HL-60 (cell line): ENCODE results near the gene CEBPB.

ENCODE experiments used
- DNase-seq, 2 experiments: peaks; one replicate each; pipeline ENCODE4 v3.0.0-alpha.2; 2010 to 2020; ENCODE audit warnings: low read depth in 1 of 2, low spot score in 1 of 2
- H3K27ac ChIP-seq: fragments of 250-450 bp; sonication (Bioruptor Pico); replicated peaks from 2 replicates; pipeline ENCODE4 v1.5.1; 2020; ENCODE audit warnings: mild to moderate bottlenecking, moderate library complexity
- H3K27me3 ChIP-seq: fragments of 250-450 bp; sonication (Bioruptor Pico); 2 replicates; pipeline ENCODE4 v1.5.1; 2021; ENCODE audit warnings: mild to moderate bottlenecking, moderate library complexity; ENCODE audit not compliant: insufficient read depth, poor library complexity, severe bottlenecking
- H3K4me3 ChIP-seq: replicated peaks from 2 replicates; pipeline ENCODE4 v1.5.1; 2011; ENCODE audit warnings: mild to moderate bottlenecking, control low read depth, low read length; ENCODE audit not compliant: insufficient read depth
- CTCF ChIP-seq: IDR thresholded peaks from one replicate; pipeline ENCODE4 v1.5.1; 2011; ENCODE audit warnings: low read length, control low read depth, inconsistent platforms; ENCODE audit not compliant: insufficient read depth
- GABPA ChIP-seq: IDR thresholded peaks from 2 replicates; pipeline ENCODE4 v1.6.1; 2012; ENCODE audit warnings: low read depth
- POLR2AphosphoS5 ChIP-seq: IDR thresholded peaks from 2 replicates; pipeline ENCODE4 v1.6.1; 2012; ENCODE audit warnings: low read depth
- REST ChIP-seq: IDR thresholded peaks from 2 replicates; pipeline ENCODE4 v1.6.1; 2012; ENCODE audit warnings: low read depth; ENCODE audit not compliant: insufficient replicate concordance
- SPI1 ChIP-seq: IDR thresholded peaks from 2 replicates; pipeline ENCODE4 v1.6.1; 2012; ENCODE audit warnings: low read depth, mild to moderate bottlenecking, borderline replicate concordance

The CEBPB gene

DNA sequence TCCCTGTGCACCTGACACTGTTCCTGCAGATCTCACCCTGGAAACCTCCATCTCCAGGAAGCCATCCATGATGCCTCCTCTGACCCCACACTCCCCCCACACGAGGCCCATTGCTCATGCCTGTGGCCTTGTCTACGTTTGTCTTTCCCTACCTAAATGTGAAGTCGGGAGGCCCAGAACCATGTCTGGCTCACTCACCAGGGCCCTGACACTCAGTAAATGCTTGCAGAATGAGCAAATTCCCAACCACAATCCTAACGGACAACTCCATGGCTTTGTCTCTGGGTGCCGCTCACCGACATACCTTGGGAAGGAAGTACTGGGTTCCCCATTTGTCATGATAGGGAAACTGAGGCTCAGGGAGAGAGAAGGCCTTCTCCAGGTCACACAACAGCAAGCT lies 44.4 kb upstream of the CEBPB start:
- no peak for DNase-seq
- no peak for TF ChIP-seq POLR2AphosphoS5
- TF ChIP-seq REST, result no peak
- TF ChIP-seq GABPA, result no peak
- no peak for TF ChIP-seq CTCF
- no peak for TF ChIP-seq SPI1
- Histone ChIP-seq H3K27me3 (no peaks in the 10 kb centered on the region), H3K27ac (peak overlapping the region; percentile 94), H3K4me3 (no peak overlapping the region)

GRCh38 chr20:50146732-50147662 lies 43.6 kb upstream of the CEBPB start:
- Histone ChIP-seq H3K27me3 (no peaks in the 10 kb centered on the region), H3K4me3 (no peak overlapping the region), H3K27ac (peak overlapping the region; percentile 94)
- DNase-seq, result peak; percentile 58 to 88
- peak; percentile 72; the same call in 1 of the 2 replicates for TF ChIP-seq SPI1
- TF ChIP-seq GABPA, result no peak
- no peak for TF ChIP-seq REST
- peak; percentile 81 for TF ChIP-seq POLR2AphosphoS5
- TF ChIP-seq CTCF, result no peak

DNA sequence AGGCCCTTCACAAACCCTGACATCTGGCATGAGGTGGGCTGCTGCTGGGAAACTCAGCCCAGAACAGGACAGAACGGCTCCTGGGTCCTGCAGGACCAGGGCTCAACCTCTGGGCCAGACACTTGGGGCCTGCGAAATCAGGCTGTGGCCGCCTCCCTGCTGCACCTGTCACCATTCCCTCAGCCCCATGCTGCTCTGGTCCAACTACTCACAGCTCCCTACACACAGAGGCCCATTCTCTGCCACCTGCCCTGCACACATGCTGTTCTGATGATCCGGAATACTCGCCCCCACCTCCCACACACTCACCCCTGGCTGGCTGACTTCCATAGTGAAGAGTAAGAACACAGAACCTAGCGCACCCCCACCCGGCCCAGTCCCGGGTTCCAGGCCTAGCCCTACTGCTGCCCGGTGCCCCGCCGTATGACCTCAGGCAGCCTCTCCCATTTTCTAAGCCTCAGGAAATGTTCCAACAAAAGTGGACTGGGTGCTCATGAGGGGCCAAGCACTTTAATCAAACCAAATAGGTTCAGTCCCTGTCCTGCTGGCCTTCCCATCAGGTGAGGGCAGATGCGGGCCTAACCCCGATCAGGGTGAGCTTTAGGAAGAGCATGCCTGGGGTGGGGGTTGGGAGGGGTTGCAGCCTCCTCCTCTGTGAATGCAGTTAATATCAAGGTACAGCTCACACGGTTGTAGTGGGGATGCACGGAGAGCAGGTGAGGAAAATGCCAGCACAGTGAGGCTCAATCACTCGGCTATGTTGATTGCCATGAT lies 41.0 kb upstream of the CEBPB start:
- no peak for DNase-seq
- Histone ChIP-seq H3K27ac (no peak overlapping the region), H3K4me3 (no peak overlapping the region), H3K27me3 (no peaks in the 10 kb centered on the region)
- TF ChIP-seq REST, result no peak
- no peak for TF ChIP-seq SPI1
- TF ChIP-seq GABPA, result no peak
- no peak for TF ChIP-seq CTCF
- TF ChIP-seq POLR2AphosphoS5, result no peak
